NT2/D1 (cell line): ENCODE measurements around the gene IL1RL1.

Experiments used
- SUZ12 ChIP-seq: IDR thresholded peaks from 2 replicates; pipeline ENCODE4 v1.6.1; 2011; ENCODE audit not compliant: insufficient read length, insufficient read depth; ENCODE audit errors: extremely low read depth
- YY1 ChIP-seq: IDR thresholded peaks from 2 replicates; pipeline ENCODE4 v1.6.1; 2011; ENCODE audit not compliant: insufficient read length, insufficient read depth

DNA sequence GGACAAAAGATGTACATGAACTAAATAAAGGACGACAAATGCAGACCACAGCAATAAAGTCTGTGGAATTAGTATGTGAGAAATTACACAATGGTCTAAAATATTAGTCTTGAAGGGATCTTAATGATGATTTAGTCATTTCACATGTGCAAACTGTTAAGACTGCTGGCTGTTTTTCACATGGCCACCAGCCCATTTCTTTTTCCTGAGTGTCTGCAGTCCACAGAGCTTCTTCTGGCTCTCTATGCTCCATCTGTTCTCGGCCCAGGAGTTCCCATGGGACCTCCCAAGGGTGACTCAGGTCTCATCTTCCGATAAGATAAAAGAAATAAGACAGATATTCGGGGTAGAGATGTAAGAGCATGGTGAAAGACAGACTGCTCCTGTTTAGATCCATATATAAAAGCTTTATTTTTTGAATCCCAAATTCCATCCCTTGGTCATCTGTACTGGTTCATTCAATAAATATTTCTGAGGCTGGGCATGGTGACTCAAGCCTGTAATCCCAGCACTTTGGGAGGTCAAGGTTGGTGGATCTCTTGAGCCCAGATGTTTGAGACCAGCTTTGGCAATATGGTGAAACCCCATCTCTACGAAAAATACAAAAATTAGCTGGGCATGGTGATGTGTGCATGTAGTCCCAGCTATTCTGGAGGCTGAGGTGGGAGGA is 20.1 kb downstream of the IL1RL1 start:
- TF ChIP-seq SUZ12 (no peak), YY1 (no peak)
